Stimulated activated CD8-positive, alpha-beta memory T cell treated with anti-CD3 and anti-CD28 coated beads, Interleukin-12 subunit alpha, Interleukin-12 subunit beta, amount 100 ng/mL, for 4 hours (primary cell): ENCODE measurements around the gene ASPA.
"Not testable (repeated sequence)": the region's sequence is repeated elsewhere in the genome, so short reads cannot be mapped to it uniquely, and the experiment has no call there.

Experiments used
- DNase-seq: peaks from one replicate; pipeline ENCODE4 v3.0.0-alpha.2; 2020; ENCODE audit warnings: low read depth

The ASPA gene

GRCh38 chr17:3475812-3476610 is at the start of gene ASPA:
Gene ASPA, plus strand, starts transcription at chr17:3475997. Its CDS starts 163 bp downstream, at chr17:3476160.
- no peak for DNase-seq

GRCh38 chr17:3433215-3433614 is 42.6 kb upstream of the ASPA start:
- DNase-seq: not testable (repeated sequence)

DNA sequence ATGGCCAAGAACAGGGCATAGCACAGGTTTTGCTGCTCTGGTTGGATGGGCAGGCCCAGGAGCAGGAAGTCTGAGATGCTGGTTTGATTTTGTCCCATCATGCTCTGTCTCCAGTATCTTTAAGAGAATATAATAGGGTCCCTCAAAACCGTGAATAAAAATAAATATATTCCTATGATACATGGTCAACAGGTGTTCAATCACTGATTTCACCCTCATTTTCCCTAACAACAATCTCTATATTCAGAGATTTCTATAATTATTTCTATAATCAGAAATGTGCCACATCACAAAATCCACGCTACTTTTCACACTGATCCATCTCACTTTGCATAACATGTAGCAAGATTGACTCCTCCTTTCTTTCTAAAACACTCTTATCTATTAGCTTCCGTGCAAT is 42.1 kb upstream of the ASPA start, which contains the start of gene OR1E2:
TSS of gene OR1E2 (minus strand) at position 101 of the 400 bp plus-strand sequence. CDS start at position 101, 0 bp downstream.
- DNase-seq: no peak

DNA sequence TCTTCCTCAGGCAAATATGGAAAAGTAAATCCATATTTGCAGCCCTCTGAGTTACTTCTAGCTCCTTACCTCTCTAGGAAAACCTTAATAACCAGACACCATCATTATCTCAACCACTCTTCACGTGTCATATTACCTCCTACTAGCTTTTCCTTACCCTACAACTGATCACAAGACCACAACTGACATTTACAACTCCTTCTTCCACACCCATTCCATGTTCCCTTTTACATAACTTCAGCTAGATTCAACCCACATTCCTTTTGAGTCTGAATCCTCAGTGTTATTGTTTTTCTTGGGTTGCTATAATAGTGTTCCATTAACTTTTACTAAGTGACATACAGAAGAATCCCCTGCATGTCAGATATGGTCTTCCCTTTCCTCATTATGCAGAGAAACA is 37.4 kb upstream of the ASPA start:
- no peak for DNase-seq

DNA sequence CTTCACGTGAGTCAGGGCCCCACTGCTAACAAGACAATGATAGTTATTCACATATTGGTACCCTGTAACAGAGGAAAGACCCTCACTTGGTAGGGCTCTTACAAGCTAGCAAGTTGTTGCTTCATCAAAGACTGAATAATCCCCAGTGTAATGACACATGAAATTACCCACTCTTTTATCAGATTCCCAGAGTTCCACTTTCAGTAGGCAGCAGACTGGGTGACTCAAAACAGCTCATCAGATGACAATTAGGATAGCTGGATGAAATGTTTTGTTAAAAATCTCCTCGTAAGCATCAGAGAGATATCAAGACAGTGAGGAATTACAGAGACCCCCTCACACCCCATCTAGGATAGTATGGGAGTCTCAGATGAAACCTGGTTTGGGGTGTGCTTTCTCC is 35.3 kb upstream of the ASPA start:
- DNase-seq: no peak

- DNase-seq: no peak
These were observed 28.2 kb upstream of the ASPA start for GRCh38 chr17:3447625-3448024.

DNA sequence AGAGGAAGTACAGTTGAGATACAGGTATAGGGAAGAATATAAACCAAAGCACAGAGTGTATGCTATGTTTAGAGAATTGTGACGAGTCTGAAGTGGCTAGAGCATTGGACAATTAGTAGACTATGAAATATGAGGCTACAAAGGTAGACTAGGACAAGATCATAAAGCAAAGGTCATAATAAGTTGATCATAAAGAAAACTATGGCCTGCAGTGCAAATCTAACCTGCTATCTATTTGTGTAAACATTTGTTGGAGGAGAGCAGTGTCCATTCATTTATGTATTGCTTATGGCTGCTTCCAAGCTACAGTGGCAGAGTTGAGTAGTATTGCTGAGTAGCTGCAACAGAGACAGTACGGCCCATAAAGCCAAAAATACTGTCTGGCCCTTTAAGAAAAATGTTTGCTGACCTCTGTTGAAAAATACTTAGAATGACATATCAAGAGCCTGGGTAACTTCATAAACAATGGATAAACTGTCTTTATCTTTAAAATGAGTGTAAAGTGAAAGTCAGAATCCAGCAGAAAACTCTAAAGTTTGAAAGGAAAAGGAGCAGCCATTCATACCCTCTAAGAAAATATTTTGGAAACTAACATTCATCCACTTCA is 27.6 kb upstream of the ASPA start:
- no peak for DNase-seq

- DNase-seq: not testable (repeated sequence)
These were observed 9.4 kb upstream of the ASPA start for GRCh38 chr17:3466355-3466754.

GRCh38 chr17:3469529-3469928 is 6.3 kb upstream of the ASPA start:
- DNase-seq: no peak

GRCh38 chr17:3471599-3471998 is 4.2 kb upstream of the ASPA start, which contains the start of gene SPATA22:
Gene SPATA22, minus strand, starts transcription at chr17:3471819. Its CDS starts 2,494 bp downstream, at chr17:3469325.
- no peak for DNase-seq

DNA sequence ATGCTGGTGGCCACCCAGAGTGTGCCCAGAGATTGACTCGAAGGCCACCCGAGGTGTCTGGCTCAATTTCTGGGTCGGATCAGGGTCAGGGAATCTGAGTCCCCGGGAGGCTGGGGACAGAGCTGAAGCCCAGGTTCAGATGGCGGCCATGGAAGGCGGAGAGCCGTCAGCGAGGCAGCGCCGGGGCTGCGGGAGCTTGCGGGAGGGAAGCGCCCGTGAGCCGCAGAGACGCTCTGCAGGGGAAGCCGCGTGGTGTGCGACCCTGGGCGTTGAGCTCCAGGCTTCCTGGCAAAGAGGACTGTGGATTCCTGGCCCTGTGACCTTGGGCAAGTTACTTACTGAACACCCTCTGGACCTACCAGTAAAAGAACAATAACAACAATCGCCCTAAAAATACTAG is 3.7 kb upstream of the ASPA start:
- no peak for DNase-seq

- no peak for DNase-seq
These were observed 1.6 kb upstream of the ASPA start for GRCh38 chr17:3474212-3474611.

- no peak for DNase-seq
These were observed 529 bp upstream of the ASPA start for GRCh38 chr17:3475251-3475685.

DNA sequence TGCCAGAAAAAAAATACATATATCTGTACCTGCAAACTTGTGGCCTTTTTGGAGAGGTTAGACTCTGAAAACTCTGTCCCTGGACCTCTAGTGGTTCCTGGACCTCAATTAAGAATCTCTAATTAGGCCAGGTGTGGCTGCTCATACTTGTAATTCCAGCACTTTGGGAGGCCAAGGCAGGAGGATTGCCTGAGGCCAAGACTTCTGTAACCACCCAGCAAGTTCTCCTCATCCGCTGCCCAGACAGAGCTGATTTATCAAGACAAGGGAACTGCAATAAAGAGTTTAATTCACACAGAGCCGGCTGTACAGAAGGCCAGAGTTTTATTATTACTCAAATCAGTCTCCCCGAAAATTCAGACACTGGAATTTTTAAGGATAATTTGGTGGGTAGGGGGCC is 4.2 kb downstream of the ASPA start:
- DNase-seq: no peak

DNA sequence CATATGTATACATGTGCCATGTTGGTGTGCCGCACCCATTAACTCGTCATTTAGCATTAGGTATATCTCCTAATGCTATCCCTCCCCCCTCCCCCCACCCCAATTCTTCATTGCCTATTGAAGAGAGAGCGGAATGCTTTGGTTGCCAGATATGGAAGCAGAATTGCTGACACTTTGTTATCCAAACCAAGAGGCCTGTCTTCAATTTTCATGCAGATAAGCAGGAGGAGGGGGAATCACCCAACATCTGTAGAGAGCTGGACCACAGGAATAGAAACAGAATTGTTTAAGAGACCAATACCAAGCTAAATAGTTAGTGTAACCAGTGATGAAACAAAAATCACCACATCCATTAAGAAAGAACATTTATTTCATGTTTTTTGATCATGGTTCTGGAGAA is 7.1 kb downstream of the ASPA start:
- DNase-seq: no peak

DNA sequence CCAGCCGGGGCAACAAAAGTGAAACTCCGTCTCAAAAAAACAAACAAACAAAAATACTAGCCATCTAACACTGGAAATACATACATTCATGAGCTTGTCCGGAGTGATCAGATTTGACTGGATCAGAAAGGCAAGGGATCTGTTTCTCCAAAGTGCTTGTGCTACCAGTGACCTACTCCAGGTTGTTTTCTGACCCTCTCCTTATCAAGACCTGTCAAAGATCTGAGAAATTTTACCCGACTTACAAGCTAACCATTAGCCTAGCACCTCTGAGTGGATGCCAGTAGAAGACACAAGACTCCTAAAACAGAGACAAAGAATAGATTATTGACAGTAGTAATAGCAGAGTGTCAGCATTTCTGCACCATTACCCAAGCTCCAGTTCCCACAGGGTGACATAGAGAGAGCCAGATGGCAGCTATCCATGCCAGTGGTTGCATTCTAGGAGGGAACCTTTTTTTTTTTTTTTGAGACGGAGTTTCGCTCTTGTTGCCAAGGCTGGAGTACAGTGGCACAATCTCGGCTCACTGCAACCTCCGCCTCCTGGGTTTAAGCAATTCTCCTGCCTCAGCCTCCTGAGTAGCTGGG is 9.8 kb downstream of the ASPA start:
- no peak for DNase-seq

DNA sequence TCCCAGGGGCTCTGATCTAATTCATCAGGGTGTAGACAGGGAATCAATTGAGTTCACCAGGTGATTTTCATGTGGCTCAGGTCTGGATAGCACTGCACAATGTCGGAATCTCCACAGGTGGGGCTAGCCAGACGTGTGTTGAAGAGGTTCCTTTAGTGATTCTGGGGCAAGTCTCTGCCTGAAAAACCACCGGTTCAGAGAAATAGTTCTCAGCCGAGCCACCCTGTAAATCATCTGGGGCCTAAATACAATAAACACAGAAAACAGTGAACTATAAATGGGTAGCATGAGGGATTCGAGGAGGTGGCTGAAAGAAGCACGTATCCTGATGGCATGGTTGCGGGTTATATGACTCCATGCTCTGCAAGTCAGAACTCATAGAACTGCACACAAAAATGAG is 21.3 kb downstream of the ASPA start:
- no peak for DNase-seq

DNA sequence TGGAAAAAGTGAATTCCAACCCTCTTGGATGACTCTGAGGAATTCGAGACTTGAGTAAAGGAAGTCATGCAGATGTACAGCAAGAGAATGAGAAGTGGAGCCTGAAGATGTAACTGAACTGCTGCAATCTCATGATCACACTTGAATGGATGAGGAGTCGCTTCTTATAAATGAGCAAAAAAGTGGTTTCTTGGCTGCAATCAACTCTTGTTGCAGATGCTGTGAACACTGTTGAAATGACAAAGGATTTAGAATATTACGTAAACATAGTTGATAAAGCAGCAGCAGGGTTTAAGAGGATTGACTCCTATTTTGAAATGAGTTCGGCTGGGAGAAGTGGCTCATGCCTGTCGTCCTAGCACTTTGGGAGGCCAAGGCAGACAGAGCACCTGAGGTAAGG is 25.5 kb downstream of the ASPA start:
- DNase-seq: no peak

DNA sequence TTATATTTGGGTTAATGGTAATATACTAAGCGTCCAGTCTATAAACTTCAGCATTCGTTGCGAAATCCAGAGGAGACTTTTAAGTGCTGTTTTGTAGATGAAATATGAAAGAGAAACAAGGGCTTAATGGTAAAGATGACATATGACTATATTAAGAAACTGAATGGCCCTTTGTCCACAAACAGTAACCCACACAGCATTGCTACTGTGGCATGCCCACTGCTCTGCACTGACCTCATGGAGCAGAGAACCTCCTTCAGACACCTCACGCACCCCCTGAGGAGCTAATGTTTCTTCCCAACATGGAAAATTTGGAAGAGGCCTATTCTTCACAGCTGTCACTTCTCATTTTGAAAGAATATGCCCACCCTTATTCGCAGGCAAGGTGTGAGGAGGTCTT is 26.7 kb downstream of the ASPA start:
- no peak for DNase-seq

GRCh38 chr17:3503285-3503684 is 27.5 kb downstream of the ASPA start:
- DNase-seq: no peak

- DNase-seq: no peak
These were observed 29.2 kb downstream of the ASPA start for GRCh38 chr17:3505008-3505407.

GRCh38 chr17:3506054-3506453 is 30.3 kb downstream of the ASPA start:
- no peak for DNase-seq

- no peak for DNase-seq
These were observed 31.3 kb downstream of the ASPA start for GRCh38 chr17:3507071-3507470.
